WTC11 (cell line): ENCODE results near the gene RBX1. TPM values are rescaled to one million over a fixed set of nuclear protein-coding genes. Genes with fewer than 3 reads are reported as not detected.

Experiments
- ATAC-seq: fragments of 200-7000 bp; cut with Tn5 transposase; 2 replicates; pipeline ENCODE4 v1.10.0; 2021; ENCODE audit warnings: mild to moderate bottlenecking, moderate library complexity
- CTCF ChIA-PET: fragments of 300-600 bp; sonication (Branson Sonifier 250); formaldehyde crosslinking; loops from one replicate; lab custom pipeline; 2021; ENCODE audit warnings: antibody characterized with exemption; lab: Charles Lee
- POLR2A ChIA-PET: fragments of 350-600 bp; sonication (Branson Sonifier 250); formaldehyde crosslinking; loops from one replicate; lab custom pipeline; 2021; ENCODE audit warnings: antibody characterized with exemption; lab: Charles Lee
- DNase-seq: peaks from one replicate; pipeline ENCODE4 v3.0.0; 2021; ENCODE audit warnings: low spot score
- H3K27ac Mint-ChIP-seq: 2 replicates; pipeline ENCODE4 v1.8.0; 2021; ENCODE audit warnings: mixed read lengths
- H3K27me3 Mint-ChIP-seq: 2 replicates; pipeline ENCODE4 v1.8.0; 2021; ENCODE audit warnings: low read depth, mild to moderate bottlenecking, moderate library complexity, mixed read lengths
- H3K36me3 Mint-ChIP-seq: 2 replicates; pipeline ENCODE4 v1.8.0; 2021; ENCODE audit warnings: mixed read lengths
- H3K4me1 Mint-ChIP-seq: 2 replicates; pipeline ENCODE4 v1.8.0; 2022; ENCODE audit warnings: mixed read lengths
- H3K4me3 Mint-ChIP-seq: 2 replicates; pipeline ENCODE4 v1.8.0; 2021; ENCODE audit warnings: mild to moderate bottlenecking, moderate library complexity, mixed read lengths
- H3K9me3 Mint-ChIP-seq: 2 replicates; pipeline ENCODE4 v1.8.0; 2021; ENCODE audit warnings: mixed read lengths
- CDX4 ChIP-seq: fragments of 250-450 bp; sonication (Bioruptor Pico); IDR thresholded peaks from 2 replicates; pipeline ENCODE4 v1.9.0; 2021; ENCODE audit warnings: moderate library complexity, mild to moderate bottlenecking, inconsistent platforms, borderline replicate concordance
- CTCF ChIP-seq: fragments of 200-600 bp; IDR thresholded peaks from 2 replicates; pipeline ENCODE4 v1.8.0; 2022; ENCODE audit warnings: antibody characterized with exemption
- ERG ChIP-seq: fragments of 250-450 bp; sonication (Bioruptor Pico); IDR thresholded peaks from 2 replicates; pipeline ENCODE4 v1.8.0; 2021; ENCODE audit warnings: mild to moderate bottlenecking
- FOXP1 ChIP-seq: sonication (generic); formaldehyde crosslinking; IDR thresholded peaks from 2 replicates; pipeline ENCODE4 v1.8.0; 2022; ENCODE audit warnings: missing genetic modification reagents, mild to moderate bottlenecking, moderate library complexity, borderline replicate concordance
- PRDM15 ChIP-seq: sonication (generic); formaldehyde crosslinking; IDR thresholded peaks from 2 replicates; pipeline ENCODE4 v1.8.0; 2022; ENCODE audit warnings: missing genetic modification reagents
- TCF7 ChIP-seq: sonication (generic); formaldehyde crosslinking; IDR thresholded peaks from 2 replicates; pipeline ENCODE4 v1.8.0; 2022; ENCODE audit warnings: mild to moderate bottlenecking, low read depth, missing genetic modification reagents, moderate library complexity
- USF1 ChIP-seq: sonication (generic); formaldehyde crosslinking; IDR thresholded peaks from 2 replicates; pipeline ENCODE4 v1.8.0; 2022; ENCODE audit warnings: mild to moderate bottlenecking, missing genetic modification reagents
- ZNF121 ChIP-seq: sonication (generic); formaldehyde crosslinking; IDR thresholded peaks from 2 replicates; pipeline ENCODE4 v1.8.0; 2023; ENCODE audit warnings: missing genetic modification reagents
- ZNF512 ChIP-seq: sonication (generic); formaldehyde crosslinking; IDR thresholded peaks from 2 replicates; pipeline ENCODE4 v1.8.1; 2022; ENCODE audit warnings: missing genetic modification reagents, borderline replicate concordance
- total RNA-seq: library from RNA; stranded (reverse); gene quantifications from 3 replicates; pipeline ENCODE4 v1.2.3, GENCODE V29; 2021
- TF ChIP-seq, protein P1 (sequence below): sonication (generic); formaldehyde crosslinking; IDR thresholded peaks from 2 replicates; pipeline ENCODE4 v1.8.1; 2023; ENCODE audit warnings: mild to moderate bottlenecking, missing genetic modification reagents, borderline replicate concordance
- TF ChIP-seq, protein P2 (sequence below): fragments of 250-450 bp; sonication (Bioruptor Pico); conservative IDR thresholded peaks from 2 replicates; pipeline ENCODE4 v1.9.0; 2021; ENCODE audit warnings: mild to moderate bottlenecking

Gene RBX1
- total RNA-seq, 1 experiment from 2014 or later = 70.8 TPM

GRCh38 chr22:40950962-40951794 is at the start of gene RBX1 (continued):
- no peak for TF ChIP-seq PRDM15 (CRISPR knock-in tag)
- no peak; the same call in 1 of the 2 replicates for TF ChIP-seq FOXP1 (CRISPR knock-in tag)
- TF ChIP-seq ZNF512 (CRISPR knock-in tag) = no peak
- TF ChIP-seq USF1 (CRISPR knock-in tag) = peak; percentile 92
- no peak for TF ChIP-seq CTCF
- TF ChIP-seq, protein P1, sequence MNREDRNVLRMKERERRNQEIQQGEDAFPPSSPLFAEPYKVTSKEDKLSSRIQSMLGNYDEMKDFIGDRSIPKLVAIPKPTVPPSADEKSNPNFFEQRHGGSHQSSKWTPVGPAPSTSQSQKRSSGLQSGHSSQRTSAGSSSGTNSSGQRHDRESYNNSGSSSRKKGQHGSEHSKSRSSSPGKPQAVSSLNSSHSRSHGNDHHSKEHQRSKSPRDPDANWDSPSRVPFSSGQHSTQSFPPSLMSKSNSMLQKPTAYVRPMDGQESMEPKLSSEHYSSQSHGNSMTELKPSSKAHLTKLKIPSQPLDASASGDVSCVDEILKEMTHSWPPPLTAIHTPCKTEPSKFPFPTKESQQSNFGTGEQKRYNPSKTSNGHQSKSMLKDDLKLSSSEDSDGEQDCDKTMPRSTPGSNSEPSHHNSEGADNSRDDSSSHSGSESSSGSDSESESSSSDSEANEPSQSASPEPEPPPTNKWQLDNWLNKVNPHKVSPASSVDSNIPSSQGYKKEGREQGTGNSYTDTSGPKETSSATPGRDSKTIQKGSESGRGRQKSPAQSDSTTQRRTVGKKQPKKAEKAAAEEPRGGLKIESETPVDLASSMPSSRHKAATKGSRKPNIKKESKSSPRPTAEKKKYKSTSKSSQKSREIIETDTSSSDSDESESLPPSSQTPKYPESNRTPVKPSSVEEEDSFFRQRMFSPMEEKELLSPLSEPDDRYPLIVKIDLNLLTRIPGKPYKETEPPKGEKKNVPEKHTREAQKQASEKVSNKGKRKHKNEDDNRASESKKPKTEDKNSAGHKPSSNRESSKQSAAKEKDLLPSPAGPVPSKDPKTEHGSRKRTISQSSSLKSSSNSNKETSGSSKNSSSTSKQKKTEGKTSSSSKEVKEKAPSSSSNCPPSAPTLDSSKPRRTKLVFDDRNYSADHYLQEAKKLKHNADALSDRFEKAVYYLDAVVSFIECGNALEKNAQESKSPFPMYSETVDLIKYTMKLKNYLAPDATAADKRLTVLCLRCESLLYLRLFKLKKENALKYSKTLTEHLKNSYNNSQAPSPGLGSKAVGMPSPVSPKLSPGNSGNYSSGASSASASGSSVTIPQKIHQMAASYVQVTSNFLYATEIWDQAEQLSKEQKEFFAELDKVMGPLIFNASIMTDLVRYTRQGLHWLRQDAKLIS (CRISPR knock-in tag) = no peak
- TF ChIP-seq, protein P2, sequence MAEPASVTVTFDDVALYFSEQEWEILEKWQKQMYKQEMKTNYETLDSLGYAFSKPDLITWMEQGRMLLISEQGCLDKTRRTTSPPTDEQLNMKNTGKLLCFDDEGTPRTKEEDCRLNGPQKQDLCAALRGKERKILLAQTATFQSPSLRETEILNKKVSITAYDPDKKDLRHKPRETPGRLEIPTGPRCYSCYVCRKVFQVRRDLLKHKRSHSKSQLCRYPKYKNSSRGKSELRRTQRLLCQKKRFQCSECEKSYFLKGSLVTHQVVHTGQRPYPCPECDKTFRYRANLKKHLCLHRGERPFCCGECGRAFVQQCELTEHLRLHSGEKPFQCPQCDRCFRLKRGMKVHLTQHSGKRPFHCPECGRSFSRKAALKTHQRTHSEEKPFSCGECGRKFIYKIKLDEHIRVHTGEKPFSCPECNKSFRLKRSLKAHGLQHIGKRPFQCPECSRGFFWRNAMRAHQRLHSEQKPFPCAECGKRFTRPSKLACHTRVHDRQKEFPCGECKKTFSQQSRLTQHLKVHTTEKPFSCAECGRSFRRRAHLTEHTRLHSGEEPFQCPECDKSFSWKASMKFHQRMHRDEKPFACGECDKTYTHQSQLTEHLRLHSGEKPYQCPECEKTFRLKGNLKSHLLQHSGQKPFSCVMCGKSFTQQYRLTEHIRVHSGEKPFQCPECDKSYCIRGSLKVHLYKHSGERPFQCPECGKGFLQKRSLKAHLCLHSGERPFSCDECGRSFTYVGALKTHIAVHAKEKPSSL (CRISPR knock-in tag) = no peak
- TF ChIP-seq TCF7 (CRISPR knock-in tag) = no peak

DNA sequence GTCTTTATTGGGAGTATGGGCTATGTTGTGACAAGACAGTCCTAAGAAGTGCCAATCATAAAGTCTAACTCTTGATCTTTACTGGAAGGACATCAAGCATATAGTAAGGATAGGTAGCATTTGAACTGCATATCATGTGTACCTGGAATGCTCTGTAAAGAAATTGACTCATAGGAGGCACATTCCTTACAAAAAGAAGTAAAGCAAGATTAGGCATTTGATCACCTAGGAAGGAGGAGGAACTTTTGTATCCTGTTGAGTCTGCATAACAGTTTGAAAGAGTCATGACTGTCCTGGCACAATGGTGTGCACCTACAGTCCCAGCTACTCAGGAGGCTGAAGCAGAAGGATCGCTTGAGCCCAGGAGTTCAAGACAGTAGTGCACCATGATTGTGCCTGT is 47.1 kb upstream of the RBX1 start:
- Mint-ChIP-seq H3K27ac (no peak overlapping the region), H3K36me3 (peaks cover 6% of the 10 kb centered on the region), H3K27me3 (no peaks in the 10 kb centered on the region), H3K4me3 (no peak overlapping the region), H3K4me1 (0 out of 2 replicates have a peak, but pooled peaks cover 2% of the 10 kb centered on the region), H3K9me3 (no peaks in the 10 kb centered on the region)
- TF ChIP-seq ZNF121 (CRISPR knock-in tag) (0 out of 2 replicates have a peak, but pooled peaks have one; percentile 4), ERG (CRISPR knock-in tag) (no peak), CDX4 (CRISPR knock-in tag) (no peak)
- CTCF ChIA-PET = no interaction called here
- POLR2A ChIA-PET = no interaction called here
- DNase-seq (no peak), ATAC-seq (no peak)
